ENCODE results near the gene LRRN2. TPM values are rescaled to one million over a fixed set of nuclear protein-coding genes. Genes with fewer than 3 reads are reported as not detected.

LRRN2 gene
- total and polyA plus RNA-seq, 2 experiments from 2014 or later, result 0.74 to 2.6 TPM

GRCh38 chr1:204583909-204584632 is 101.5 kb downstream of the LRRN2 start (continued):
- no peak for TF ChIP-seq REST (IDR thresholded peaks at IDR 0.05; ENCODE audit: unreplicated experiment)

DNA sequence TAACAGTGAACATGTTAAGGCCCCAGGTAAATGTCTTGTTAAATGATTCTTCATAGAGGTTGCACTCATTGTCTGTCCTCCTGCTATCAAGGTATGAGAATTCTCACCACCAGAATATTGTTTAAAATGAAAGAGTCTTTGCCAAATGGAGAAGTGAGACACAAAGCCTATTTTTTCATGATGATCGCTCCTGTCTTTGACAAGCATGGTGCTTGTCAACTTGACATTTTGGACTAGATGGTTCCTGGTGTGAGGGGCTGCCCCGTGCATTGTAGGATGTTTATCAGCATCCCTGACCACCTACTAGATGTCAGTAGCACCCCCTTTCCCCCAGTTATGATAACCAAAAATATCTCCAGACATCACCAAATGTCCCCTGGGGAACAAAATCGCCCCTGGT is 103.8 kb downstream of the LRRN2 start:
- H3K27me3 Mint-ChIP-seq (ENCODE audit: insufficient read depth, low read depth, poor library complexity), result peaks cover 10% of the 10 kb centered on the region
- Histone ChIP-seq H3K27ac (ENCODE audit: low read depth) (no peak overlapping the region), H3K9me2 (ENCODE audit: insufficient read depth) (peaks cover 3% of the 10 kb centered on the region; the same call in 1 of the 2 replicates), H3K4me3 (no peak overlapping the region), H2AFZ (no peak overlapping the region), H3F3A (replicated peaks; ENCODE audit: low read depth) (0 out of 2 replicates have a peak, but pooled peaks cover 8% of the 10 kb centered on the region), H3K36me3 (ENCODE audit: insufficient read depth) (no peaks in the 10 kb centered on the region), H3K4me2 (no peak overlapping the region), H3K79me2 (replicated peaks; ENCODE audit: insufficient read depth) (no peaks in the 10 kb centered on the region), H3K27me3 (ENCODE audit: insufficient read depth) (no peaks in the 10 kb centered on the region), H4K20me1 (replicated peaks; ENCODE audit: insufficient read depth) (no peaks in the 10 kb centered on the region), H3K4me1 (ENCODE audit: insufficient read depth) (peaks cover 43% of the 10 kb centered on the region)
- no peak for DNase-seq (ENCODE audit: low spot score)
- no peak overlapping the region for H3K4me3 Mint-ChIP-seq
- TF ChIP-seq ZNF114 (CRISPR knock-in tag; IDR thresholded peaks at IDR 0.05) (no peak), ZNF331 (CRISPR knock-in tag; IDR thresholded peaks at IDR 0.05; ENCODE audit: low read depth) (no peak), STAT1 (IDR thresholded peaks at IDR 0.05; ENCODE audit: unreplicated experiment) (no peak)
- no peak overlapping the region for H3K27ac Mint-ChIP-seq
- ATAC-seq, result no peak
- no peaks in the 10 kb centered on the region for H3K36me3 Mint-ChIP-seq (ENCODE audit: low read depth)
- H3K4me1 Mint-ChIP-seq, result peaks cover 46% of the 10 kb centered on the region
- H3K9me3 Mint-ChIP-seq, result peaks cover 2% of the 10 kb centered on the region; the same call in 1 of the 3 replicates

GRCh38 chr1:204580862-204581261 is 104.7 kb downstream of the LRRN2 start:
- no peaks in the 10 kb centered on the region for H3K36me3 Mint-ChIP-seq (ENCODE audit: low read depth)
- no peak overlapping the region for H3K4me3 ChIP-seq
- H3K27me3 Mint-ChIP-seq (ENCODE audit: insufficient read depth, low read depth, poor library complexity), result peaks cover 19% of the 10 kb centered on the region
- no peaks in the 10 kb centered on the region for H3K79me2 ChIP-seq (replicated peaks; ENCODE audit: insufficient read depth)
- peaks cover 3% of the 10 kb centered on the region; the same call in 1 of the 2 replicates for H3K9me2 ChIP-seq (ENCODE audit: insufficient read depth)
- no peak overlapping the region for H3K27ac ChIP-seq (ENCODE audit: low read depth)
- H3K27me3 ChIP-seq (ENCODE audit: insufficient read depth), result no peaks in the 10 kb centered on the region
- no peak overlapping the region for H2AFZ ChIP-seq
- H3K4me2 ChIP-seq, result no peak overlapping the region
- peaks cover 52% of the 10 kb centered on the region for H3K4me1 ChIP-seq (ENCODE audit: insufficient read depth)
- DNase-seq (ENCODE audit: low spot score) (no peak), ATAC-seq (no peak)
- H3K4me1 Mint-ChIP-seq, result peaks cover 55% of the 10 kb centered on the region
- H3F3A ChIP-seq (replicated peaks; ENCODE audit: low read depth), result 0 out of 2 replicates have a peak, but pooled peaks cover 8% of the 10 kb centered on the region
- H3K27ac Mint-ChIP-seq, result no peak overlapping the region
- H3K36me3 ChIP-seq (ENCODE audit: insufficient read depth), result no peaks in the 10 kb centered on the region
- H4K20me1 ChIP-seq (replicated peaks; ENCODE audit: insufficient read depth), result no peaks in the 10 kb centered on the region
- H3K4me3 Mint-ChIP-seq, result no peak overlapping the region
- 0 out of 3 replicates have a peak, but pooled peaks cover 2% of the 10 kb centered on the region for H3K9me3 Mint-ChIP-seq
- TF ChIP-seq ZNF331 (CRISPR knock-in tag; IDR thresholded peaks at IDR 0.05; ENCODE audit: low read depth) (no peak), ETS1 (IDR thresholded peaks at IDR 0.05) (no peak), NANOG (IDR thresholded peaks at IDR 0.05; ENCODE audit: borderline replicate concordance) (no peak), POLR2AphosphoS5 (IDR thresholded peaks at IDR 0.05; ENCODE audit: low read depth) (no peak), EZH2 (IDR thresholded peaks at IDR 0.05; ENCODE audit: low read depth, unreplicated experiment) (no peak)
- TF ChIP-seq, protein P1, sequence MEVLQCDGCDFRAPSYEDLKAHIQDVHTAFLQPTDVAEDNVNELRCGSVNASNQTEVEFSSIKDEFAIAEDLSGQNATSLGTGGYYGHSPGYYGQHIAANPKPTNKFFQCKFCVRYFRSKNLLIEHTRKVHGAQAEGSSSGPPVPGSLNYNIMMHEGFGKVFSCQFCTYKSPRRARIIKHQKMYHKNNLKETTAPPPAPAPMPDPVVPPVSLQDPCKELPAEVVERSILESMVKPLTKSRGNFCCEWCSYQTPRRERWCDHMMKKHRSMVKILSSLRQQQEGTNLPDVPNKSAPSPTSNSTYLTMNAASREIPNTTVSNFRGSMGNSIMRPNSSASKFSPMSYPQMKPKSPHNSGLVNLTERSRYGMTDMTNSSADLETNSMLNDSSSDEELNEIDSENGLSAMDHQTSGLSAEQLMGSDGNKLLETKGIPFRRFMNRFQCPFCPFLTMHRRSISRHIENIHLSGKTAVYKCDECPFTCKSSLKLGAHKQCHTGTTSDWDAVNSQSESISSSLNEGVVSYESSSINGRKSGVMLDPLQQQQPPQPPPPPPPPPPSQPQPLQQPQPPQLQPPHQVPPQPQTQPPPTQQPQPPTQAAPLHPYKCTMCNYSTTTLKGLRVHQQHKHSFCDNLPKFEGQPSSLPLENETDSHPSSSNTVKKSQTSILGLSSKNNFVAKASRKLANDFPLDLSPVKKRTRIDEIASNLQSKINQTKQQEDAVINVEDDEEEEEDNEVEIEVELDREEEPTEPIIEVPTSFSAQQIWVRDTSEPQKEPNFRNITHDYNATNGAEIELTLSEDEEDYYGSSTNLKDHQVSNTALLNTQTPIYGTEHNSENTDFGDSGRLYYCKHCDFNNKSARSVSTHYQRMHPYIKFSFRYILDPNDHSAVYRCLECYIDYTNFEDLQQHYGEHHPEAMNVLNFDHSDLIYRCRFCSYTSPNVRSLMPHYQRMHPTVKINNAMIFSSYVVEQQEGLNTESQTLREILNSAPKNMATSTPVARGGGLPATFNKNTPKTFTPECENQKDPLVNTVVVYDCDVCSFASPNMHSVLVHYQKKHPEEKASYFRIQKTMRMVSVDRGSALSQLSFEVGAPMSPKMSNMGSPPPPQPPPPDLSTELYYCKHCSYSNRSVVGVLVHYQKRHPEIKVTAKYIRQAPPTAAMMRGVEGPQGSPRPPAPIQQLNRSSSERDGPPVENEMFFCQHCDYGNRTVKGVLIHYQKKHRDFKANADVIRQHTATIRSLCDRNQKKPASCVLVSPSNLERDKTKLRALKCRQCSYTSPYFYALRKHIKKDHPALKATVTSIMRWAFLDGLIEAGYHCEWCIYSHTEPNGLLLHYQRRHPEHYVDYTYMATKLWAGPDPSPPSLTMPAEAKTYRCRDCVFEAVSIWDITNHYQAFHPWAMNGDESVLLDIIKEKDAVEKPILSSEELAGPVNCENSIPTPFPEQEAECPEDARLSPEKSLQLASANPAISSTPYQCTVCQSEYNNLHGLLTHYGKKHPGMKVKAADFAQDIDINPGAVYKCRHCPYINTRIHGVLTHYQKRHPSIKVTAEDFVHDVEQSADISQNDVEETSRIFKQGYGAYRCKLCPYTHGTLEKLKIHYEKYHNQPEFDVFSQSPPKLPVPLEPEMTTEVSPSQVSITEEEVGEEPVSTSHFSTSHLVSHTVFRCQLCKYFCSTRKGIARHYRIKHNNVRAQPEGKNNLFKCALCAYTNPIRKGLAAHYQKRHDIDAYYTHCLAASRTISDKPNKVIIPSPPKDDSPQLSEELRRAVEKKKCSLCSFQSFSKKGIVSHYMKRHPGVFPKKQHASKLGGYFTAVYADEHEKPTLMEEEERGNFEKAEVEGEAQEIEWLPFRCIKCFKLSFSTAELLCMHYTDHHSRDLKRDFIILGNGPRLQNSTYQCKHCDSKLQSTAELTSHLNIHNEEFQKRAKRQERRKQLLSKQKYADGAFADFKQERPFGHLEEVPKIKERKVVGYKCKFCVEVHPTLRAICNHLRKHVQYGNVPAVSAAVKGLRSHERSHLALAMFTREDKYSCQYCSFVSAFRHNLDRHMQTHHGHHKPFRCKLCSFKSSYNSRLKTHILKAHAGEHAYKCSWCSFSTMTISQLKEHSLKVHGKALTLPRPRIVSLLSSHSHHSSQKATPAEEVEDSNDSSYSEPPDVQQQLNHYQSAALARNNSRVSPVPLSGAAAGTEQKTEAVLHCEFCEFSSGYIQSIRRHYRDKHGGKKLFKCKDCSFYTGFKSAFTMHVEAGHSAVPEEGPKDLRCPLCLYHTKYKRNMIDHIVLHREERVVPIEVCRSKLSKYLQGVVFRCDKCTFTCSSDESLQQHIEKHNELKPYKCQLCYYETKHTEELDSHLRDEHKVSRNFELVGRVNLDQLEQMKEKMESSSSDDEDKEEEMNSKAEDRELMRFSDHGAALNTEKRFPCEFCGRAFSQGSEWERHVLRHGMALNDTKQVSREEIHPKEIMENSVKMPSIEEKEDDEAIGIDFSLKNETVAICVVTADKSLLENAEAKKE (CRISPR knock-in tag; IDR thresholded peaks at IDR 0.05), result no peak

Data from GM23338 (cell line).